Common myeloid progenitor, CD34-positive (primary cell): Measurements from ENCODE around the gene SCYL1.

Experiments
- CTCF ChIA-PET: fragments of 350-600 bp; sonication (Branson Sonifier 250); formaldehyde crosslinking; loops from one replicate; lab custom pipeline; 2021; ENCODE audit warnings: antibody characterized with exemption; lab: Charles Lee
- POLR2A ChIA-PET: fragments of 350-600 bp; sonication (Branson Sonifier 250); formaldehyde crosslinking; loops from one replicate; lab custom pipeline; 2021; ENCODE audit warnings: antibody characterized with exemption; lab: Charles Lee
- DNase-seq, 3 donors: peaks; one replicate each; pipeline versions ENCODE4 v3.0.0 to v3.0.0-alpha.2; 2013
- H3K27ac ChIP-seq, 2 experiments: 1 replicate in 1 of 2; 2 replicates in 1 of 2; pipeline ENCODE4 v1.7.0; 2013; ENCODE audit warnings: inconsistent platforms in 2 of 2, low read length in 2 of 2, mild to moderate bottlenecking in 2 of 2, low read depth in 1 of 2, moderate library complexity in 1 of 2; ENCODE audit not compliant: severe bottlenecking in 2 of 2, insufficient read depth in 1 of 2, poor library complexity in 1 of 2
- H3K27me3 ChIP-seq, 5 experiments: replicated peaks in 2 of 5; 1 replicate in 3 of 5; 2 replicates in 2 of 5; pipeline versions ENCODE4 v1.6.1 to v1.7.0; 2013; ENCODE audit warnings: low read length in 4 of 5, mild to moderate bottlenecking in 2 of 5, moderate library complexity in 2 of 5, inconsistent platforms in 1 of 5; ENCODE audit not compliant: insufficient read depth in 5 of 5, control insufficient read depth in 4 of 5
- H3K36me3 ChIP-seq, 4 experiments: 1 replicate in 2 of 4; 2 replicates in 2 of 4; pipeline versions ENCODE4 v1.6.1 to v1.7.0; 2013; ENCODE audit warnings: low read length in 3 of 4, control low read depth in 1 of 4, mild to moderate bottlenecking in 1 of 4; ENCODE audit not compliant: control insufficient read depth in 4 of 4, insufficient read depth in 4 of 4
- H3K4me1 ChIP-seq, 4 experiments: 1 replicate in 3 of 4; 2 replicates in 1 of 4; pipeline versions ENCODE4 v1.6.1 to v1.7.1; 2013; ENCODE audit warnings: low read length in 3 of 4, mild to moderate bottlenecking in 3 of 4, control low read depth in 1 of 4, inconsistent platforms in 1 of 4, moderate library complexity in 1 of 4; ENCODE audit not compliant: control insufficient read depth in 4 of 4, insufficient read depth in 4 of 4; ENCODE audit errors: control extremely low read depth in 1 of 4
- H3K4me3 ChIP-seq, 7 experiments: 1 replicate in 4 of 7; 2 replicates in 3 of 7; pipeline versions ENCODE4 v1.5.1 to v1.7.0; 2013; ENCODE audit warnings: mild to moderate bottlenecking in 7 of 7, low read length in 6 of 7, moderate library complexity in 6 of 7, inconsistent platforms in 2 of 7, low read depth in 2 of 7, control low read depth in 1 of 7; ENCODE audit not compliant: insufficient read depth in 4 of 7, control insufficient read depth in 1 of 7; ENCODE audit errors: extremely low read depth in 1 of 7
- H3K9me3 ChIP-seq, 5 experiments: 1 replicate in 4 of 5; 2 replicates in 1 of 5; pipeline versions ENCODE4 v1.6.1 to v1.7.1; 2013; ENCODE audit warnings: low read length in 4 of 5, mild to moderate bottlenecking in 2 of 5, inconsistent platforms in 1 of 5, low read depth in 1 of 5, moderate library complexity in 1 of 5; ENCODE audit not compliant: control insufficient read depth in 4 of 5, insufficient read depth in 2 of 5; ENCODE audit errors: control extremely low read depth in 1 of 5
- WGBS: methylation state at CpG from one replicate; pipeline ENCODE4 v1.1.5; 2013; ENCODE audit not compliant: insufficient coverage; 5-methylcytosine and 5-hydroxymethylcytosine counted together

SCYL1 gene

DNA sequence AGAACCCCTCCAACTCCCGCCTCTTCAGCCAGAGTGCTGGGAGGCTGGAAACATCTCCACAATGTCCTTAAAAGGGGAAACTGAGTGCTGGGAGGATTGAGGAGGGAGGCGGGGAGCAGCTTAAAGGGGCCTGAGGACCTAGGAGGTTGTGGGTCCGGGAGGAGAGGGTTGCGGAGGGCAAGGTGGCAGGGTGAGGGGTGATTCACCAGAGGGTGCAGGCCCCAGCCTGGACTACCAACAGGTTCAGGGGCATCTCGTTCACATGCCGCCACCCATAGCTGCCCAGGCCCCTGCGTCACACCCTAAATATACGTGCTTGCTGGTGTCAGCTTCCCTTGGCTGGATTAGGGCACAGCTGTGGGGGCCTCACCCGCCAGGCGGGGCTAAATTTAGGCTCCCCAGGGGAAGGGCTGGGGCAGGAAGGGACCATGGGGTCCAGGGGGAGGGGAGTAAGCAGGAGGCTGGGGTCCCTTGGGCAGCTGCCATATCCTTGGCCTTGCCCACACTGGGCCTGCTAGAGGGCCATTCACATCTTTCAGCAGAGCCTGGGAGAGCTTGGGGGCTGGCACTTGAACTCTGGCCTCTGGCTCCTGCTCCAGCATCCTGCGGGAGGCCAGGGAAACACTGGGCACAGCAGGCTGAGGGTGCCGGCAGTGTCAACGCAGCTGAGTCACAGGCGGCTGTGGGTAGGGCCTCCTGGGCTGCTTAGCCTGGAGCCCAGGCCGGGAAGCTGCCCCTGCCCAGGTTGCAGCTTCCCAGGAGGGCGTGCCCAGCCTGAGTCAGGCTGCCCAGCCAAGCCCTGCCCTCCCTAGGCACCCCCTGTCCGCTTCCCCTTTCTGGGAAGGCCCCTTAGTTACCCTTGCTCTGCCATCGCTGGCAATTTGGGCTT is 52.2 kb downstream of the SCYL1 start:
- POLR2A ChIA-PET: interaction anchor here (0.6 to 4.1 kb wide), 5 partner anchors 9 to 473 kb away, joined by 3 to 32 read pairs (median 4); partner anchors contain the start of genes MAP3K11 and SCYL1
- CTCF ChIA-PET: interaction anchor here (0.8 to 16.4 kb wide), 6 partner anchors 13 to 449 kb away, joined by 3 to 262 read pairs (median 8); no protein-coding TSS in a partner anchor
- no peaks in the 10 kb centered on the region for H3K9me3 ChIP-seq
- peaks cover 0 to 57% (median 49%) of the 10 kb centered on the region in 4 experiments for H3K4me1 ChIP-seq
- peak overlapping the region in 6 of 7 experiments; percentile 50 to 91 (median 68) for H3K4me3 ChIP-seq
- DNase-seq: peak; percentile 72 to 84 (median 84)
- no peaks in the 10 kb centered on the region for H3K27me3 ChIP-seq
- peaks cover 0 to 36% (median 25%) of the 10 kb centered on the region in 4 experiments for H3K36me3 ChIP-seq
- 20% methylated on average over 14 of the region's 18 CpGs for WGBS
- peak overlapping the region; percentile 19 to 70 for H3K27ac ChIP-seq

DNA sequence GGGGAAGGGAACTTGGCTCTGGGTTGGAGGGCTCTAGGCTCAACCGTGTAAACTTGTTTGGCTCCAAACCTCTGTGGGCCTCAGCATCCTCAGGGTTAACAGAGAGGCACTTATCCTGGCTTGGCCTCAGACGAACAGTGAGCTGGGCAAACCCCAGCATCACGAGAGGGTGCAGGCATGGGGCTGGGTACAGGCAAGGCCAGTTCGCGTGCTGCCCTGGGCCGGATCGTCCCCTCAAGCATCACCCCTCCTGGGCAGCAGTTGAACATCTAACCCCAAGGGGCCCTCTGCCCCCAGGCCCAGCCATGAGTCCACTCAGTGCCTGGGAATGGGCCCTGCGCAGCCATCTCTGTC is 52.9 kb downstream of the SCYL1 start:
- WGBS: 43% methylated on average over 8 of the region's 8 CpGs
- ChIA-PET CTCF (interaction anchor here (0.8 to 16.4 kb wide), 6 partner anchors 12 to 449 kb away, joined by 3 to 262 read pairs (median 8); no protein-coding TSS in a partner anchor), POLR2A (interaction anchor here (0.6 to 4.1 kb wide), 4 partner anchors 9 to 472 kb away, joined by 4 to 32 read pairs (median 4); partner anchors contain the start of genes MAP3K11 and SCYL1)
- Histone ChIP-seq H3K4me1 (peaks cover 0 to 55% (median 47%) of the 10 kb centered on the region in 4 experiments), H3K27ac (peak overlapping the region in 1 of 2 experiments; percentile 70), H3K9me3 (no peaks in the 10 kb centered on the region), H3K4me3 (peak overlapping the region in 5 of 7 experiments; percentile 44 to 91 (median 70)), H3K36me3 (peaks cover 0 to 40% (median 29%) of the 10 kb centered on the region in 4 experiments), H3K27me3 (no peaks in the 10 kb centered on the region)
- no peak for DNase-seq

DNA sequence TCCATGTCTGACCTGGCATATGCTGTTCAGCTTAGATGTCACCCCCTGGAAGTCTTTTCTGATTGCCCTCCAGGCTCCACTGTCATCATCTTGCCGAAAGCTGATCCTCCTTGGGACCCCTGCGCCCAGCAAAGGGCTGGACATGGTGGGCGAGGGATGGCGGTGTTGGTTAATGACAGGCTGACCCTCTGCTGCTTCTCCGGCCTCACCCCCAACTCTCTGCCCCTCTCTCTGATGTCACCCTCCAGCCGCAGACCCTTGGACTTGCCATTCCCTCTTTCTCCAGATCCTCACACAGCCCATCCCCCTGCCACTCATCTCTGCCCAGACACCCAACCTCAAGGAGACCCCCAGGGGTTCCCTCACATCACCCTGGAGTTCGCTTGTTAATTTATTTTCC is 53.3 kb downstream of the SCYL1 start:
- H3K4me1 ChIP-seq: peaks cover 0 to 51% (median 44%) of the 10 kb centered on the region in 4 experiments

DNA sequence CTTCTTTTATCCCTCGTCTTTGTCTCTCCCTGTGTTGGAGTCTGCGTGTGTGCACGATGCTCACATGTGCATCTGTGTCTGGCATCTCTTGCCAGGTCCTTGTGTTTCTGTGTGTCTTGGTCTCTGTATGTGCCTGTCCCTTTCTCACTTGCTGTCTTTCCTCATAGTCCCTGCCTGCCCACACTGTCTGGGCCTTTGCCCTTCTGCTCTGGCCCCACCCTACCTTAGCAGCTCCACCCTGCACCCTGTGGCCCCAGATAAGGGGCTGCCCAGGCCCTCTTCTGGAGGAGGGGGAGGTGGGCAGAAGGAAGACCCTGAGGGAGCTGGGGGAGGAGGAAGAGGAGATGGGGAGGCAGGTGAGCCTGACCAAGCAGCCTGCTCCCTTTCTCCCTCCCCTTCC is 53.8 kb downstream of the SCYL1 start:
- H3K4me1 ChIP-seq: peaks cover 0 to 45% (median 39%) of the 10 kb centered on the region in 4 experiments
- H3K27ac ChIP-seq: no peak overlapping the region
- ChIA-PET POLR2A (interaction anchor here (0.6 kb wide), 1 partner anchor 10 kb away, joined by 4 read pairs; no protein-coding TSS in a partner anchor), CTCF (interaction anchor here (1.3 to 16.4 kb wide), 3 partner anchors 11 to 40 kb away, joined by 3 to 262 read pairs (median 170); no protein-coding TSS in a partner anchor)
- 100% methylated on average over 3 of the region's 3 CpGs for WGBS
- no peak for DNase-seq
- H3K9me3 ChIP-seq: no peaks in the 10 kb centered on the region
- no peaks in the 10 kb centered on the region for H3K27me3 ChIP-seq
- no peak overlapping the region for H3K4me3 ChIP-seq
- H3K36me3 ChIP-seq: peaks cover 0 to 42% (median 30%) of the 10 kb centered on the region in 4 experiments

More for the DNA sequence above, 53.3 kb downstream of the SCYL1 start:
- Histone ChIP-seq H3K9me3 (no peaks in the 10 kb centered on the region), H3K4me3 (peak overlapping the region in 3 of 7 experiments; percentile 65 to 91 (median 71)), H3K36me3 (peaks cover 0 to 40% (median 29%) of the 10 kb centered on the region in 4 experiments), H3K27ac (peak overlapping the region in 1 of 2 experiments; percentile 70), H3K27me3 (no peaks in the 10 kb centered on the region)
- WGBS: 97% methylated on average over 7 of the region's 7 CpGs
- no peak for DNase-seq
- ChIA-PET POLR2A (interaction anchor here (4.1 kb wide), 1 partner anchor 8 kb away, joined by 32 read pairs; no protein-coding TSS in a partner anchor), CTCF (interaction anchor here (1.3 to 16.4 kb wide), 5 partner anchors 12 to 39 kb away, joined by 3 to 262 read pairs (median 11); no protein-coding TSS in a partner anchor)

DNA sequence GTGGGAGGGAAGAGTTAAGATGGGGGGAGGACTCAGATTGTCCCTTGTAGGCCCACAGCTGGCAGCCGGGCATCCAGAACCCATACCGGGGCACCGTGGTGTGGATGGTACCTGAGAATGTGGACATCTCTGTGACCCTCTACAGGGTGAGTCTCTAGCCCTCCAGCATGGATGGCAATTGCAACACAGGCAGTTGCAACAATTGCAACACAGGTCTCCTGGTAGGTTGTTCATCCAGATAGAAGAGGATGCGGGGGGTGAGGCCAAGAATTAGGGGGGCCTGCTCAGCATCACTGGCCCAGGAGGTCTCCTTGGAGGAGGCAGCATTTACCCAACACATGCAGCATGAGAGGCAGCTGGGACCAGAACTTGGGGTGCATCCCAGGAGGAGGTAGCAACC is 54.4 kb downstream of the SCYL1 start:
- DNase-seq: no peak
- WGBS: 96% methylated on average over 4 of the region's 4 CpGs
- Histone ChIP-seq H3K27me3 (no peaks in the 10 kb centered on the region), H3K27ac (no peak overlapping the region), H3K36me3 (peaks cover 0 to 47% (median 33%) of the 10 kb centered on the region in 4 experiments), H3K4me1 (peaks cover 0 to 42% (median 34%) of the 10 kb centered on the region in 4 experiments), H3K4me3 (no peak overlapping the region), H3K9me3 (no peaks in the 10 kb centered on the region)
- POLR2A ChIA-PET: interaction anchor here (0.6 kb wide), 1 partner anchor 9 kb away, joined by 4 read pairs; no protein-coding TSS in a partner anchor
- CTCF ChIA-PET: interaction anchor here (9.7 to 16.4 kb wide), 2 partner anchors 11 to 40 kb away, joined by 170 to 262 read pairs; no protein-coding TSS in a partner anchor

DNA sequence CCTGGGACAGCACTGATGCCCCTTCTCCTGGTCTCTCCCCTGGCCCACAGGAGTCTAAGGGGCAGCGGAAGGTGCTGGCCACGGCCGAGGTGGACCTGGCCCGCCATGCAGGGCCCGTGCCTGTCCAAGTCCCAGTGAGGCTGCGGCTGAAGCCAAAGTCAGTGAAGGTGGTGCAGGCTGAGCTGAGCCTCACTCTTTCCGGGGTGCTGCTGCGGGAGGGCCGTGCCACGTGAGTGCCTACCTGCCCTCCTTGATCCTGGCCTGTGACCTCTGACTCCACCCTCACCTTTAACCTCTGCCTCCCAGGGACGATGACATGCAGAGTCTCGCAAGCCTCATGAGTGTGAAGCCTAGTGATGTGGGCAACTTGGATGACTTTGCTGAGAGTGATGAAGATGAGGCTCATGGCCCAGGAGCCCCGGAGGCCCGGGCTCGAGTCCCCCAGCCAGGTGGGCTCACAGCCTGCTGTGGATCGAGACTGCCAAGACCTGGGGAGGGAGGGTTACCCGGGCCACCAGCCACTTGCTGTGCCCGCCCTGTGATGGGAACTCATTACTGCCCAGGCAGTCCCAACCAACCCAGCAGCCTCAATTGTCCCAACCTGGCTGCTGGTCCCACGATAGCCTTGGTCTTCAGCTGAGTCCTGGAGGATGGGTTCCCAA is 55.3 kb downstream of the SCYL1 start:
- Histone ChIP-seq H3K4me1 (peaks cover 0 to 35% (median 28%) of the 10 kb centered on the region in 4 experiments), H3K36me3 (peaks cover 0 to 54% (median 36%) of the 10 kb centered on the region in 4 experiments), H3K27me3 (no peaks in the 10 kb centered on the region), H3K4me3 (no peak overlapping the region), H3K9me3 (no peaks in the 10 kb centered on the region), H3K27ac (no peak overlapping the region)
- no peak for DNase-seq
- 97% methylated on average over 17 of the region's 19 CpGs for WGBS
- ChIA-PET CTCF (interaction anchor here (0.7 to 16.4 kb wide), 3 partner anchors 8 to 41 kb away, joined by 3 to 262 read pairs (median 170); partner anchors contain the start of gene FAM89B), POLR2A (interaction anchor here (1.1 kb wide), 1 partner anchor 9 kb away, joined by 3 read pairs; no protein-coding TSS in a partner anchor)
